Measurements from ENCODE around the gene PAIP2.

GRCh38 chr5:139306628-139307379 lies 34.9 kb upstream of the PAIP2 start:
- no peak for TF ChIP-seq CTCF (conservative IDR thresholded peaks at IDR 0.05; ENCODE audit: low read depth, low read length)
- TF ChIP-seq POLR2A (IDR thresholded peaks at IDR 0.05; ENCODE audit: low read depth, low read length), result no peak
- TF ChIP-seq CEBPB (IDR thresholded peaks at IDR 0.05; ENCODE audit: low read depth, low read length), result no peak
- no peak for TF ChIP-seq USF2 (IDR thresholded peaks at IDR 0.05; ENCODE audit: low read depth, low read length)
- TF ChIP-seq RAD21 (IDR thresholded peaks at IDR 0.05; ENCODE audit: low read length), result no peak
- TF ChIP-seq SMC3 (IDR thresholded peaks at IDR 0.05; ENCODE audit: low read depth, low read length), result no peak
- no peak for TF ChIP-seq MAFK (IDR thresholded peaks at IDR 0.05; ENCODE audit: low read depth, low read length)
- no peak for TF ChIP-seq RCOR1 (IDR thresholded peaks at IDR 0.05; ENCODE audit: insufficient replicate concordance, low read length)
- no peak for TF ChIP-seq RFX5 (IDR thresholded peaks at IDR 0.05; ENCODE audit: low read depth, low read length)
- no peak for TF ChIP-seq MAZ (IDR thresholded peaks at IDR 0.05; ENCODE audit: borderline replicate concordance, low read depth, low read length)
- TF ChIP-seq MXI1 (IDR thresholded peaks at IDR 0.05; ENCODE audit: borderline replicate concordance, low read depth, low read length), result no peak
- TF ChIP-seq CHD1 (IDR thresholded peaks at IDR 0.05; ENCODE audit: low read depth, low read length), result no peak

All from IMR-90 (cell line).